H1 (cell line): Measurements from ENCODE around the gene SLC9A3. TPM values are rescaled to one million over a fixed set of nuclear protein-coding genes. Genes with fewer than 3 reads are reported as not detected.

Experiments used
- CTCF ChIA-PET: fragments of 300-600 bp; sonication (Branson Sonifier 250); formaldehyde crosslinking; loops from one replicate; lab custom pipeline; 2021; ENCODE audit not compliant: partially characterized antibody; lab: Charles Lee
- POLR2A ChIA-PET: fragments of 300-600 bp; sonication (Branson Sonifier 250); formaldehyde crosslinking; loops from one replicate; lab custom pipeline; 2021; ENCODE audit warnings: inconsistent platforms; ENCODE audit not compliant: partially characterized antibody; lab: Charles Lee
- DNase-seq, 2 experiments: peaks; one replicate each; pipeline versions ENCODE4 v3.0.0 to v3.0.0-alpha.2; 2010 to 2022; ENCODE audit warnings: low spot score in 2 of 2, low read depth in 1 of 2, mixed read lengths in 1 of 2
- FAIRE-seq: peaks from 2 replicates; lab custom pipeline; 2011; peaks lifted over from hg19 to GRCh38; lab: Jason Lieb, UNC
- H2AFZ ChIP-seq: 2 replicates; pipeline ENCODE4 v1.8.1; 2012; ENCODE audit warnings: low read length, inconsistent platforms
- H2AK5ac ChIP-seq: 2 replicates; pipeline ENCODE4 v1.6.1; 2013; ENCODE audit warnings: low read depth, low read length
- H2BK120ac ChIP-seq: replicated peaks from 2 replicates; pipeline ENCODE3; 2013; ENCODE audit warnings: low read depth, low read length, inconsistent platforms
- H2BK12ac ChIP-seq: 2 replicates; pipeline ENCODE4 v1.6.1; 2013; ENCODE audit warnings: low read depth, low read length
- H2BK15ac ChIP-seq: 2 replicates; pipeline ENCODE4 v1.6.1; 2013; ENCODE audit warnings: low read length
- H2BK20ac ChIP-seq: 2 replicates; pipeline ENCODE4 v1.6.1; 2013; ENCODE audit warnings: low read length
- H2BK5ac ChIP-seq: 2 replicates; pipeline ENCODE4 v1.6.1; 2013; ENCODE audit warnings: low read depth, low read length
- H3K14ac ChIP-seq: 2 replicates; pipeline ENCODE4 v1.6.1; 2013; ENCODE audit warnings: inconsistent platforms; ENCODE audit not compliant: insufficient read length
- H3K18ac ChIP-seq: 2 replicates; pipeline ENCODE4 v1.6.1; 2013; ENCODE audit warnings: low read length; ENCODE audit errors: extremely low read depth
- H3K23ac ChIP-seq: 2 replicates; pipeline ENCODE4 v1.6.1; 2013; ENCODE audit warnings: inconsistent platforms; ENCODE audit not compliant: insufficient read length
- H3K23me2 ChIP-seq: 2 replicates; pipeline ENCODE4 v1.6.1; 2013; ENCODE audit warnings: low read depth, low read length
- H3K27ac ChIP-seq: 2 replicates; pipeline ENCODE4 v1.6.1; 2011; ENCODE audit warnings: low read depth, low read length, inconsistent platforms
- H3K27me3 ChIP-seq, 4 experiments: replicated peaks in 1 of 4; 1 replicate in 1 of 4; 2 replicates in 3 of 4; pipeline versions ENCODE4 v1.6.1 to v1.8.1; 2011 to 2013; ENCODE audit warnings: low read length in 3 of 4, mild to moderate bottlenecking in 3 of 4, inconsistent platforms in 2 of 4, mixed read lengths in 2 of 4, moderate library complexity in 1 of 4; ENCODE audit not compliant: control insufficient read depth in 3 of 4, insufficient read depth in 3 of 4; ENCODE audit errors: extremely low read depth in 1 of 4
- H3K36me3 ChIP-seq, 4 experiments: 2 replicates each; pipeline versions ENCODE4 v1.6.1 to v1.8.1; 2011 to 2013; ENCODE audit warnings: mild to moderate bottlenecking in 4 of 4, low read length in 3 of 4, moderate library complexity in 2 of 4, control low read depth in 1 of 4, inconsistent platforms in 1 of 4; ENCODE audit not compliant: insufficient read depth in 4 of 4, control insufficient read depth in 2 of 4
- H3K4ac ChIP-seq: replicated peaks from 2 replicates; pipeline ENCODE3; 2013; ENCODE audit warnings: low read length, low read depth, mixed read lengths, inconsistent platforms; ENCODE audit not compliant: insufficient read length
- H3K4me1 ChIP-seq, 4 experiments: replicated peaks in 1 of 4; 1 replicate in 1 of 4; 2 replicates in 3 of 4; pipeline versions ENCODE4 v1.6.1 to v1.8.1; 2011 to 2013; ENCODE audit warnings: low read length in 3 of 4, inconsistent platforms in 2 of 4, mixed read lengths in 1 of 4; ENCODE audit not compliant: insufficient read depth in 4 of 4, control insufficient read depth in 3 of 4
- H3K4me2 ChIP-seq, 2 experiments: 2 replicates each; pipeline versions ENCODE4 v1.6.1 to v1.8.1; 2011 to 2013; ENCODE audit warnings: low read depth in 2 of 2, low read length in 2 of 2, control low read depth in 1 of 2, inconsistent platforms in 1 of 2, mild to moderate bottlenecking in 1 of 2; ENCODE audit not compliant: insufficient read depth in 1 of 2
- H3K4me3 ChIP-seq, 4 experiments: fragments of 200-600, 300-600 bp in 1 of 4; sonication (generic), shearing (Covaris generic), sonication (Bioruptor Twin) in 1 of 4; 2 replicates each; pipeline versions ENCODE4 v1.5.1 to v1.8.1; 2011 to 2016; ENCODE audit warnings: low read length in 4 of 4, low read depth in 3 of 4, control low read depth in 2 of 4, inconsistent platforms in 2 of 4, mild to moderate bottlenecking in 2 of 4, mixed read lengths in 1 of 4, moderate library complexity in 1 of 4; ENCODE audit not compliant: insufficient read depth in 2 of 4; ENCODE audit errors: extremely low read depth in 1 of 4
- H3K56ac ChIP-seq: replicated peaks from 2 replicates; pipeline ENCODE3; 2013; ENCODE audit warnings: low read depth, mild to moderate bottlenecking, mixed read lengths, low read length, inconsistent platforms; ENCODE audit not compliant: insufficient read length
- H3K79me1 ChIP-seq: 2 replicates; pipeline ENCODE4 v1.6.1; 2013; ENCODE audit warnings: low read depth, low read length, control low read depth
- H3K79me2 ChIP-seq, 2 experiments: 2 replicates each; pipeline versions ENCODE4 v1.6.1 to v1.8.1; 2012 to 2013; ENCODE audit warnings: low read length in 2 of 2, mild to moderate bottlenecking in 2 of 2, inconsistent platforms in 1 of 2; ENCODE audit not compliant: insufficient read depth in 2 of 2, control insufficient read depth in 1 of 2
- H3K9ac ChIP-seq, 4 experiments: replicated peaks in 1 of 4; 1 replicate in 1 of 4; 2 replicates in 3 of 4; pipeline versions ENCODE4 v1.6.1 to v1.8.1; 2011 to 2013; ENCODE audit warnings: low read depth in 3 of 4, low read length in 3 of 4, control low read depth in 2 of 4, mild to moderate bottlenecking in 2 of 4, moderate library complexity in 2 of 4, inconsistent platforms in 1 of 4; ENCODE audit errors: extremely low read depth in 1 of 4
- H3K9me3 ChIP-seq, 2 experiments: 2 replicates each; pipeline versions ENCODE4 v1.6.1 to v1.8.1; 2012 to 2013; ENCODE audit warnings: mild to moderate bottlenecking in 2 of 2, moderate library complexity in 2 of 2, control low read depth in 1 of 2, inconsistent platforms in 1 of 2, low read depth in 1 of 2, low read length in 1 of 2, mixed read lengths in 1 of 2; ENCODE audit not compliant: insufficient read depth in 2 of 2
- H4K20me1 ChIP-seq, 2 experiments: replicated peaks in 1 of 2; 2 replicates each; pipeline versions ENCODE3 to v1.8.1; 2011 to 2013; ENCODE audit warnings: inconsistent platforms in 2 of 2, low read length in 2 of 2, mild to moderate bottlenecking in 1 of 2; ENCODE audit not compliant: insufficient read depth in 2 of 2, control insufficient read depth in 1 of 2
- H4K5ac ChIP-seq: 2 replicates; pipeline ENCODE4 v1.6.1; 2013; ENCODE audit warnings: low read length, low read depth, mixed read lengths, inconsistent platforms; ENCODE audit not compliant: insufficient read length
- H4K8ac ChIP-seq: 2 replicates; pipeline ENCODE4 v1.8.0; 2013; ENCODE audit warnings: mild to moderate bottlenecking, moderate library complexity, low read length, inconsistent platforms; ENCODE audit not compliant: insufficient read depth; ENCODE audit errors: extremely low read depth
- H4K91ac ChIP-seq: replicated peaks from 2 replicates; pipeline ENCODE3; 2013; ENCODE audit warnings: low read length, mixed read lengths, inconsistent platforms; ENCODE audit not compliant: insufficient read length
- ASH2L ChIP-seq: fragments of 200-600, 300-600 bp; sonication (generic); IDR thresholded peaks from one replicate; pipeline ENCODE4 v1.7.1; 2017; ENCODE audit warnings: low read length
- CREB1 ChIP-seq: IDR thresholded peaks from 2 replicates; pipeline ENCODE4 v1.6.1; 2012; ENCODE audit warnings: inconsistent platforms
- KDM4A ChIP-seq: IDR thresholded peaks from one replicate; pipeline ENCODE4 v1.7.1; 2012; ENCODE audit warnings: low read depth, mild to moderate bottlenecking, moderate library complexity, low read length, inconsistent platforms; ENCODE audit not compliant: severe bottlenecking
- KDM5A ChIP-seq: fragments of 200-600 bp; IDR thresholded peaks from 2 replicates; pipeline ENCODE4 v1.7.1; 2012; ENCODE audit warnings: mild to moderate bottlenecking, low read length, inconsistent platforms, mixed read lengths
- RBBP5 ChIP-seq: IDR thresholded peaks from 2 replicates; pipeline ENCODE4 v1.7.1; 2012; ENCODE audit warnings: low read depth, mild to moderate bottlenecking, inconsistent platforms, low read length, moderate library complexity, borderline replicate concordance
- SP2 ChIP-seq: IDR thresholded peaks from 2 replicates; pipeline ENCODE4 v1.6.1; 2012; ENCODE audit warnings: mild to moderate bottlenecking, low read length, inconsistent platforms
- TAF1 ChIP-seq: IDR thresholded peaks from 2 replicates; pipeline ENCODE4 v1.6.1; 2011; ENCODE audit warnings: mild to moderate bottlenecking, low read depth, low read length
- TCF12 ChIP-seq: IDR thresholded peaks from 2 replicates; pipeline ENCODE4 v1.6.1; 2011; ENCODE audit warnings: low read depth, mild to moderate bottlenecking, low read length
- WGBS, 2 experiments: shearing (Covaris generic) in 1 of 2; methylation state at CpG; one replicate each; pipeline versions ENCODE4 v1.1.6 to v1.1.7; 2013 to 2015; ENCODE audit warnings: low lambda C conversion rate in 2 of 2, mixed read lengths in 2 of 2, inconsistent platforms in 1 of 2, low coverage in 1 of 2, missing lambda C conversion rate in 1 of 2; ENCODE audit not compliant: insufficient replicate concordance in 2 of 2, insufficient coverage in 1 of 2, insufficient read length in 1 of 2; ENCODE audit errors: extremely low coverage in 1 of 2, missing lambda C conversion rate in 1 of 2; 5-methylcytosine and 5-hydroxymethylcytosine counted together
- polyA plus RNA-seq, 7 experiments: library from polyadenylated mRNA; depleted of rRNA in 3 of 7; stranded (reverse) in 5 of 7; unstranded in 2 of 7; fragments of >200 nt in 5 of 7; fragments of 200-250 nt in 2 of 7; gene quantifications; 1 replicate in 5 of 7; 2 replicates in 1 of 7; 4 replicates in 1 of 7; pipeline versions ENCODE4 v1.2.1 to v1.2.3, GENCODE V29; 2011 to 2013; ENCODE audit warnings: missing spikeins in 2 of 7, mixed read lengths in 2 of 7
- total RNA-seq: library from RNA; stranded (reverse); fragmentation: NEBNext Ultra II Directional; extraction: Animal tissue kit (Norgen Biotek cat#: 25700); gene quantifications from 2 replicates; pipeline ENCODE4 v1.2.1, GENCODE V29; 2021

The SLC9A3 gene
- total and polyA plus RNA-seq, 2 of the 8 experiments (the other 6 are each of a cell fraction or from before 2014, with no cell fraction given), result 0.95 to 1.0 TPM

- H4K8ac ChIP-seq, result peak overlapping the region; percentile 92
- H3K14ac ChIP-seq, result peak overlapping the region; percentile 79
- H2BK120ac ChIP-seq, result no peak overlapping the region
- peak overlapping the region; percentile 1 to 76 (median 48); a peak in 5 of 7 replicates for H3K9ac ChIP-seq
- FAIRE-seq (no peak), DNase-seq (no peak)
- peaks cover 13% of the 10 kb centered on the region; the same call in 1 of the 2 replicates for H3K23me2 ChIP-seq
- no peak overlapping the region for H2AK5ac ChIP-seq
- H4K20me1 ChIP-seq, result peaks cover 2 to 13% of the 10 kb centered on the region in 2 experiments
- H4K91ac ChIP-seq, result no peak overlapping the region
- peak overlapping the region; percentile 90 to 95 (median 92) for H3K4me3 ChIP-seq
- peaks cover 0 to 8% of the 10 kb centered on the region in 2 experiments; a peak in 1 of 4 replicates for H3K79me2 ChIP-seq
- no peak overlapping the region for H3K23ac ChIP-seq
- ChIA-PET POLR2A (no interaction called here), CTCF (interaction anchor here (0.8 to 2.6 kb wide), 4 partner anchors 9 to 30 kb away, joined by 3 to 10 read pairs (median 6); no protein-coding TSS in a partner anchor)
- WGBS, 2 experiments, result 47% methylated on average over 25 of the region's 62 CpGs; no CpG with 5 or more reads in 1 of the 2 experiments
- no peak overlapping the region for H3K18ac ChIP-seq
- no peak overlapping the region for H2BK15ac ChIP-seq
- no peak overlapping the region for H2AFZ ChIP-seq
- H3K27ac ChIP-seq, result no peak overlapping the region; the same call in 1 of the 2 replicates
- peaks cover 8 to 16% (median 11%) of the 10 kb centered on the region in 4 experiments for H3K36me3 ChIP-seq
- no peak overlapping the region for H2BK12ac ChIP-seq
- peaks cover 0 to 12% (median 8%) of the 10 kb centered on the region in 4 experiments; a peak in 5 of 7 replicates for H3K4me1 ChIP-seq
- H3K4ac ChIP-seq, result no peak overlapping the region
- no peak overlapping the region for H2BK20ac ChIP-seq
- peaks cover 9% of the 10 kb centered on the region; the same call in 1 of the 2 replicates for H3K79me1 ChIP-seq
- peaks cover 0 to 4% (median 0%) of the 10 kb centered on the region in 4 experiments; a peak in 2 of 7 replicates for H3K27me3 ChIP-seq
- H4K5ac ChIP-seq, result peak overlapping the region; percentile 36
- H3K4me2 ChIP-seq, result peak overlapping the region; percentile 77 to 100
- H2BK5ac ChIP-seq, result no peak overlapping the region
- no peak overlapping the region for H3K56ac ChIP-seq
- H3K9me3 ChIP-seq, result no peaks in the 10 kb centered on the region
- TF ChIP-seq CREB1, result no peak
- TF ChIP-seq ASH2L, result no peak
- TF ChIP-seq RBBP5, result 0 out of 2 replicates have a peak, but pooled peaks have one; percentile 17
- TF ChIP-seq TCF12, result no peak
- no peak for TF ChIP-seq TAF1
- peak; percentile 20 for TF ChIP-seq KDM4A
- TF ChIP-seq KDM5A, result no peak
- TF ChIP-seq SP2, result no peak
Measured at GRCh38 chr5:443239-444151, 80.8 kb downstream of the SLC9A3 start.
